Measurements from ENCODE around the gene ROBO2.

The ROBO2 gene

GRCh38 chr3:77055841-77056341 is 16.0 kb downstream of the ROBO2 start:
- no peaks in the 10 kb centered on the region for H3K36me3 ChIP-seq (ENCODE audit: insufficient read depth, low read length)
- no peaks in the 10 kb centered on the region for H3K9me3 ChIP-seq (ENCODE audit: low read length)
- no peak overlapping the region for H3K4me3 ChIP-seq (ENCODE audit: low read length)
- H2AFZ ChIP-seq (ENCODE audit: low read depth, low read length) = no peak overlapping the region
- H3K27me3 ChIP-seq (ENCODE audit: insufficient read depth, low read length) = peaks cover 4% of the 10 kb centered on the region
- H3K4me1 ChIP-seq (ENCODE audit: insufficient read depth, low read length) = peaks cover 30% of the 10 kb centered on the region

- Histone ChIP-seq H3K9me3 (ENCODE audit: low read length) (no peaks in the 10 kb centered on the region), H3K36me3 (ENCODE audit: insufficient read depth, low read length) (no peaks in the 10 kb centered on the region), H3K4me1 (ENCODE audit: insufficient read depth, low read length) (no peaks in the 10 kb centered on the region), H3K27me3 (ENCODE audit: insufficient read depth, low read length) (no peaks in the 10 kb centered on the region), H2AFZ (ENCODE audit: low read depth, low read length) (no peak overlapping the region), H3K4me3 (ENCODE audit: low read length) (no peak overlapping the region)
Observed at GRCh38 chr3:77059354-77059753, 19.5 kb downstream of the ROBO2 start.

- Histone ChIP-seq H3K9me3 (ENCODE audit: low read length) (no peaks in the 10 kb centered on the region), H3K36me3 (ENCODE audit: insufficient read depth, low read length) (no peaks in the 10 kb centered on the region), H3K4me1 (ENCODE audit: insufficient read depth, low read length) (no peaks in the 10 kb centered on the region), H2AFZ (ENCODE audit: low read depth, low read length) (no peak overlapping the region), H3K27me3 (ENCODE audit: insufficient read depth, low read length) (no peaks in the 10 kb centered on the region), H3K4me3 (ENCODE audit: low read length) (no peak overlapping the region)
Observed at GRCh38 chr3:77063423-77063822, 23.5 kb downstream of the ROBO2 start.

GRCh38 chr3:77065750-77066149 is 25.9 kb downstream of the ROBO2 start:
- no peaks in the 10 kb centered on the region for H3K4me1 ChIP-seq (ENCODE audit: insufficient read depth, low read length)
- no peak overlapping the region for H3K4me3 ChIP-seq (ENCODE audit: low read length)
- H2AFZ ChIP-seq (ENCODE audit: low read depth, low read length) = no peak overlapping the region
- no peaks in the 10 kb centered on the region for H3K27me3 ChIP-seq (ENCODE audit: insufficient read depth, low read length)
- no peaks in the 10 kb centered on the region for H3K36me3 ChIP-seq (ENCODE audit: insufficient read depth, low read length)
- H3K9me3 ChIP-seq (ENCODE audit: low read length) = no peaks in the 10 kb centered on the region

DNA sequence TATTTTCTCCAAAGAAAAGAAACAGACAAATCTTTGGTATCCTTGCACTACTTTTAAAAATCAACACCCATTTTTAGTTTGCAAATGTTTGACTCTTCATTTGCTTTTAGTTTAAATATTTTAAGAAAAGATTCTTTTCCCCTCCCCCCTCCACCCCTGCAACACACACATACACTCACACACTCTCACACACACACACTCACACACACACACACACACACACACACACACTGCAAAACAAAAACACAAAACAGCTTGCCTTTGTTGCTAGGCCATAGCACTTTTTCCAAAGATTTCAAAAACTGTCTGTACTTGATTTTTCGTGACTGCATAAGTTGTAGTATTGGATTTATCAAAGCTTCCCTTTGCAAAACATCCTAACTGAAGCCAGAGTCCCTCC is 26.9 kb downstream of the ROBO2 start:
- Histone ChIP-seq H2AFZ (ENCODE audit: low read depth, low read length) (no peak overlapping the region), H3K27me3 (ENCODE audit: insufficient read depth, low read length) (no peaks in the 10 kb centered on the region), H3K4me3 (ENCODE audit: low read length) (no peak overlapping the region), H3K9me3 (ENCODE audit: low read length) (no peaks in the 10 kb centered on the region), H3K4me1 (ENCODE audit: insufficient read depth, low read length) (no peaks in the 10 kb centered on the region), H3K36me3 (ENCODE audit: insufficient read depth, low read length) (no peaks in the 10 kb centered on the region)

DNA sequence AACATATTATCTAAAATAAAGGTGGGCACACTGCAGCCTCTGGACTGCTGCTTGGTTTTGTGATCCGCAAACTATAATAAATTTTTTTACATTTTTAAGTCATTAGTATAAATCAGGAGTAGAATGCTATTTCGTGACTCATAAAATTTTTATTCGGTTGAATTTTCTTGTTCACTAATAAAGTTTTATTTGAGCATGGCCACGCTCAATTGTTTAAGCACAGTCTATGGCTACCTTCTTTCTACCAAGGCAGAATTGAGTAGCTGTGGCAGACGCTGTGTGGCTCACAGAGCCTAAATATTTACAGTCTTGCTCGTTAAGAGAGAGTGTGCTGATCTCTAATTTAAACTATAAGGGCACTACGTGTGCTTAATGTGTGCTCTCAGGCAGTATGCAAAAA is 28.9 kb downstream of the ROBO2 start:
- no peaks in the 10 kb centered on the region for H3K27me3 ChIP-seq (ENCODE audit: insufficient read depth, low read length)
- no peak overlapping the region for H3K4me3 ChIP-seq (ENCODE audit: low read length)
- no peaks in the 10 kb centered on the region for H3K4me1 ChIP-seq (ENCODE audit: insufficient read depth, low read length)
- no peaks in the 10 kb centered on the region for H3K36me3 ChIP-seq (ENCODE audit: insufficient read depth, low read length)
- no peaks in the 10 kb centered on the region for H3K9me3 ChIP-seq (ENCODE audit: low read length)
- no peak overlapping the region for H2AFZ ChIP-seq (ENCODE audit: low read depth, low read length)

- Histone ChIP-seq H3K9me3 (ENCODE audit: low read length) (no peaks in the 10 kb centered on the region), H3K4me1 (ENCODE audit: insufficient read depth, low read length) (no peaks in the 10 kb centered on the region), H3K4me3 (ENCODE audit: low read length) (no peak overlapping the region), H2AFZ (ENCODE audit: low read depth, low read length) (no peak overlapping the region), H3K36me3 (ENCODE audit: insufficient read depth, low read length) (no peaks in the 10 kb centered on the region), H3K27me3 (ENCODE audit: insufficient read depth, low read length) (no peaks in the 10 kb centered on the region)
Observed at GRCh38 chr3:77071364-77071763, 31.5 kb downstream of the ROBO2 start.

DNA sequence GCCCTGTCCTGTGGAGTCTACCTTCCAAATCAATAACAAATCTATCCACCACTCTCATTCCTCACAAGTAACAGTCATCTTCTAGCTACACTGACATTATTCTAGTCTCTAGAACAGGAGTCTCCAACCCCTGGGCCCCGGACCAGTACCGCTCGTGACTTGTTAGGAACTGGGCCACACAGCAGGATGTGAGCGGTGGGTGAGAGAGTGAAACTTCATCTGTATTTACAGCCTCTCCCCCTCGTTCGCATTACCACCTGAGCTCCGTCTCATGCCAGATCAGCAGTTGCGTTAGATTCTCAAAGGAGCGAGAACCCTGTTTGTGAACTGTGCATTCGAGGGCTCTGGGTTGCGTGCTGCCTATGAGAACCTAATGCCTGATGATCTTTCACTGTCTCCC is 31.9 kb downstream of the ROBO2 start:
- Histone ChIP-seq H3K36me3 (ENCODE audit: insufficient read depth, low read length) (no peaks in the 10 kb centered on the region), H2AFZ (ENCODE audit: low read depth, low read length) (no peak overlapping the region), H3K4me3 (ENCODE audit: low read length) (no peak overlapping the region), H3K9me3 (ENCODE audit: low read length) (no peaks in the 10 kb centered on the region), H3K27me3 (ENCODE audit: insufficient read depth, low read length) (no peaks in the 10 kb centered on the region), H3K4me1 (ENCODE audit: insufficient read depth, low read length) (no peaks in the 10 kb centered on the region)

GRCh38 chr3:77072232-77072631 is 32.3 kb downstream of the ROBO2 start:
- no peaks in the 10 kb centered on the region for H3K9me3 ChIP-seq (ENCODE audit: low read length)
- H3K4me3 ChIP-seq (ENCODE audit: low read length) = no peak overlapping the region
- H3K36me3 ChIP-seq (ENCODE audit: insufficient read depth, low read length) = no peaks in the 10 kb centered on the region
- no peaks in the 10 kb centered on the region for H3K4me1 ChIP-seq (ENCODE audit: insufficient read depth, low read length)
- no peaks in the 10 kb centered on the region for H3K27me3 ChIP-seq (ENCODE audit: insufficient read depth, low read length)
- H2AFZ ChIP-seq (ENCODE audit: low read depth, low read length) = no peak overlapping the region

GRCh38 chr3:77078279-77078678 is 38.4 kb downstream of the ROBO2 start:
- no peak overlapping the region for H3K4me3 ChIP-seq (ENCODE audit: low read length)
- H2AFZ ChIP-seq (ENCODE audit: low read depth, low read length) = no peak overlapping the region
- H3K9me3 ChIP-seq (ENCODE audit: low read length) = no peaks in the 10 kb centered on the region
- no peaks in the 10 kb centered on the region for H3K4me1 ChIP-seq (ENCODE audit: insufficient read depth, low read length)
- no peaks in the 10 kb centered on the region for H3K27me3 ChIP-seq (ENCODE audit: insufficient read depth, low read length)
- no peaks in the 10 kb centered on the region for H3K36me3 ChIP-seq (ENCODE audit: insufficient read depth, low read length)

DNA sequence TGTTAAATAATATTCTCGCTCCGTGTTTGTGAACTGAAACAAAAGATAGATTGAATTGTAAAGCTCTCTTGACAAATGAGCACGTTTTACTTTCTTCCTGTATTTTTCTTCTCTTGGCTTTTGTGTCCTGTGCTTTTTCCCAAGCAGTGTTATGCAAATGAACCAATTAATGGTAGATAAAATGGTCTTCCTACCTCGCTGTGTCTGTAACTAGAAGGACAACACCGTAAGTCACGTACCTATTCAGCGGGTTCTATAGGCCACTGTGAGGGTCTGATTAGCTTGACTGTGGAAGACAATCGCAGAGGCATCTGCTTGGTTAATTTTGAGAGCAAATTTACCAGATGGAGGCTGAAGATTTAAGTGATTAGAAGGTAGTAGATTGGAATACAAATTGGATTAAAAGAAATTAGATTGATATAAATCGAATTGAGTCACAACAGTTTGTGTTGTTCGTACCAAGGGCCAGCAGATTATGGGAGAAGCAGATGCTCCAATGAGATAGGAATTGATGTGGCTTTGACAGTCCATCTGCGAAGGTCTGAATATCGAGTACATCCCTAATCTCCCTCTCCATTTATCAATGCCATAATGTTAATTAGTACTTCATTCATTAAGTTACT is 40.2 kb downstream of the ROBO2 start:
- no peak overlapping the region for H3K4me3 ChIP-seq (ENCODE audit: low read length)

GRCh38 chr3:77081240-77081661 is 41.4 kb downstream of the ROBO2 start:
- no peak overlapping the region for H3K4me3 ChIP-seq (ENCODE audit: low read length)
- H3K36me3 ChIP-seq (ENCODE audit: insufficient read depth, low read length) = no peaks in the 10 kb centered on the region
- no peaks in the 10 kb centered on the region for H3K4me1 ChIP-seq (ENCODE audit: insufficient read depth, low read length)
- no peaks in the 10 kb centered on the region for H3K9me3 ChIP-seq (ENCODE audit: low read length)
- no peak overlapping the region for H2AFZ ChIP-seq (ENCODE audit: low read depth, low read length)
- H3K27me3 ChIP-seq (ENCODE audit: insufficient read depth, low read length) = no peaks in the 10 kb centered on the region

More for the DNA sequence above, 40.2 kb downstream of the ROBO2 start:
- H3K36me3 ChIP-seq (ENCODE audit: insufficient read depth, low read length) = no peaks in the 10 kb centered on the region
- H3K4me1 ChIP-seq (ENCODE audit: insufficient read depth, low read length) = no peaks in the 10 kb centered on the region
- H3K9me3 ChIP-seq (ENCODE audit: low read length) = no peaks in the 10 kb centered on the region
- H3K27me3 ChIP-seq (ENCODE audit: insufficient read depth, low read length) = no peaks in the 10 kb centered on the region
- H2AFZ ChIP-seq (ENCODE audit: low read depth, low read length) = no peak overlapping the region

DNA sequence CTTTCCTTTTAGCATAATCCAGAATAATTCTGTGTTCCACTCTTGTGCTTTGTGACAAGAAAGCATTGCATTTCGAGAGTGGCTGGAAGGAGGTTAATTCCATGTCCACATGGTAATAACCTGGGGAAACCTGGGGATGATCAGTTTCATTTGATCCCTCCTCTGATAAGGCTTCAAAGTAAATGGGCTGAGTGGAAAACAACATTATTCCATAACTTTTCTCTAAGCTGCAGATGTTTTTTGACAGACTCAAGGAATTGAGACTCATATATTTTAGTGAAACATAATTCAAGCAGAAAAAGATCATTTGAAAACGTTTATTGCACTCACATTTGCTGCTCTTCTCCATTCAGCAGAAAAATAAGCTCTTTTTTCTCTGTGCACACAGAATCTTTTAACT is 44.6 kb downstream of the ROBO2 start:
- H3K4me3 ChIP-seq (ENCODE audit: low read length) = no peak overlapping the region
- no peaks in the 10 kb centered on the region for H3K36me3 ChIP-seq (ENCODE audit: insufficient read depth, low read length)
- no peaks in the 10 kb centered on the region for H3K4me1 ChIP-seq (ENCODE audit: insufficient read depth, low read length)
- H3K27me3 ChIP-seq (ENCODE audit: insufficient read depth, low read length) = no peaks in the 10 kb centered on the region
- H2AFZ ChIP-seq (ENCODE audit: low read depth, low read length) = no peak overlapping the region
- H3K9me3 ChIP-seq (ENCODE audit: low read length) = no peaks in the 10 kb centered on the region

DNA sequence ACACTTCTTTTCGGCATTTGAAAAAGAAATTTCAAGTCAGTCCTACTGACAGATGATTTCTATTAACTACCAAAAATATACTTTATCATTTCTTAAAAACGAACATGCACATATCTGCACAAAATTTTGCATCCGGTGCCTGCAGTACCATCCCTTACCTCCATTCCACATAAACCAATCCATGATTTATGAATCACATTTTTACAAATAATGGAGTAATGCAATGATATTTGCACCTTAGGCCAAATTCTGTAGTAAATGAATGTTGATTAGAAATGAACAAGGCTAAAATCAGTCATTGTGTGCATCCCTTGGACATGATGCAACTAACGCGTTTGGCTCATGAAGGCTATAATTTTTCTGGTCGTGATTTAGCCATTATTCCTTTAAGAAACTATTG is 46.5 kb downstream of the ROBO2 start:
- no peaks in the 10 kb centered on the region for H3K9me3 ChIP-seq (ENCODE audit: low read length)
- H2AFZ ChIP-seq (ENCODE audit: low read depth, low read length) = no peak overlapping the region
- no peaks in the 10 kb centered on the region for H3K36me3 ChIP-seq (ENCODE audit: insufficient read depth, low read length)
- no peaks in the 10 kb centered on the region for H3K4me1 ChIP-seq (ENCODE audit: insufficient read depth, low read length)
- no peaks in the 10 kb centered on the region for H3K27me3 ChIP-seq (ENCODE audit: insufficient read depth, low read length)
- H3K4me3 ChIP-seq (ENCODE audit: low read length) = no peak overlapping the region

All from neuron (in vitro differentiated cells).